Islet precursor cell (in vitro differentiated cells): ENCODE results near the gene PPP2R2B.
"Not testable (repeated sequence)": the region's sequence is repeated elsewhere in the genome, so short reads cannot be mapped to it uniquely, and the experiment has no call there.

ENCODE experiments used
- DNase-seq: peaks from one replicate; pipeline ENCODE4 v3.0.0-alpha.2; 2018

The PPP2R2B gene

DNA sequence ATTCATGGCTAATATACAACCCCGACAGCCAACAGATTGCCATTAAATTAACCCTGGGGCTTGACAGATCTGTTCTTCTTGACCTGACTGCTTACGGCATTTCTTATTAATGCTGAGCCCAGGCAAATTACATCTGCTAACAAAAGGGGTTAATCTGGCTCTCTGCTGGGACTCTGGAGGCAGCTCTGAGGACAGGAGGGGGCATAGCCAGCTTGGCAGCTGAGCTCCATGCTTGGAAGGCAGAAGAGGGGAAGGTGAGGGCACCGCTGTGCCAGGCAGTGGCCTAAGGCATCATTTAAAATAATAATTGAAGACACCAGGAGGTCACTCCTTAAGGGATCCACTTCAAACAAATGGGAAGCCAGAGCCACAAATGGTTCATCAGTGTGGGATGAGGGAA, 236.6 kb downstream of the PPP2R2B start:
- DNase-seq, result no peak

GRCh38 chr5:146640285-146640896, 238.2 kb downstream of the PPP2R2B start:
- no peak for DNase-seq

DNA sequence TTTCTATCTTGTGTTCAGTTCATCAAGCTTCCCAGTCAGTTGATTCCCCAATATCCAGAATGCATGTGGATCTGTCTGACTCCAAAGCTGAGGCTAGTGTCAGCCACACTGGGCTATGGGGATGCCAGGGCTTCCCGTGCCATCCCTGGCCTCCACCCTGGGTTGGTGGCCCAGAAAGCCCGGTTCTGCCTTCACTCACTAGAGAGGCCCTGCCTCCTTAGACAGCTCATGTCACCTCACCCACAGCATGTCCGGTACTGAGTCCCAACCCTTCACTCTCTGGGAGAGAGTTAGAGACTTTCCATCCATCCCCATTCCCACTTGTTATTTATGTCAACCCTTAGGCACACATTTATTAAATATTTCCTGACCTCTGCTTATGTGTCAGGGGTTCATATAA, 243.1 kb downstream of the PPP2R2B start:
- no peak for DNase-seq

DNA sequence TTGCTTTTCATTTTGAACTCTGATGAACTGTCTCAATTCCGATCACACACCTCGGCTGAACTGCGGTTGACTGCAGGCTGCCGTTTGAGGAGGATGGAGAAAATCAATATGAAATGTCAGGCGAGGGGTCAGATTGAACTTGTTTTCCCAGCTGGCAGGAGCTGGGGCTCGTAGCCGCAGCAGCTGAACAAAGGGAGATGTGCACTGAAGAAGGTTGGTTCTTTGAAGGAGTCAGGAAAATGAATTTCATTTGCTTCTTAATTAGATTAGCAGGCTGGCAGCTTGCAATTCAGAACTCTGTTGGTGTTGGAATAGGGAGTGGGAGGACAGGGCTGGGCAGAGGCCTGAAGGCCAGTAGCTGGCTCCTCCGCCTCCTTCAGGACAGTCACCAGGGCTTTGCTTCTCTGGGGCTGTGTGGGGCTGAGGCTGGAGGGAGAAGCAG, 245.2 kb downstream of the PPP2R2B start:
- DNase-seq, result no peak

GRCh38 chr5:146632620-146633322, 245.8 kb downstream of the PPP2R2B start:
- DNase-seq, result no peak

- DNase-seq, result no peak
Observed at GRCh38 chr5:146630472-146630871, 248.1 kb downstream of the PPP2R2B start.

GRCh38 chr5:146628950-146629349, 249.6 kb downstream of the PPP2R2B start:
- DNase-seq, result no peak

DNA sequence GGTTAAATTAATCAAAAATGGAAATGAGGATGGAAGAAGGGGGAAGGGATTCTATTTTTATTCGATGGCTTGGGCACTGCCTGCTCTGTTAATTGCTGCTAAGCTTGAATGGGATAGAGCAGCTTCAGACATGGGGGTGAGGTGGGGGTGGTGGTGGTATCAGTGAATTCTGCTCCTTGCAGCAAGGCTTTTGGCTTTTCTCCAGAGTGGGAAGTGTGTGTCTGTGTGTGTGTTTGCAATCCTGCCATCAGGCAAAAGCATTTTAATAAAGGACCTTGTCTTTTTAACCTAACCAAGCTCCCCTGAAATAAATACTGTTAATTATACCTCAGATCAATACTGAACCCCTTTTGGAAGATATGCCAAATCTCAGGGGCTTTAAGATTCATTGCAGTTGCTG, 251.6 kb downstream of the PPP2R2B start:
- DNase-seq, result no peak

- no peak for DNase-seq
Observed at GRCh38 chr5:146624179-146624578, 254.4 kb downstream of the PPP2R2B start.

- no peak for DNase-seq
Observed at GRCh38 chr5:146623666-146624065, 254.9 kb downstream of the PPP2R2B start.

DNA sequence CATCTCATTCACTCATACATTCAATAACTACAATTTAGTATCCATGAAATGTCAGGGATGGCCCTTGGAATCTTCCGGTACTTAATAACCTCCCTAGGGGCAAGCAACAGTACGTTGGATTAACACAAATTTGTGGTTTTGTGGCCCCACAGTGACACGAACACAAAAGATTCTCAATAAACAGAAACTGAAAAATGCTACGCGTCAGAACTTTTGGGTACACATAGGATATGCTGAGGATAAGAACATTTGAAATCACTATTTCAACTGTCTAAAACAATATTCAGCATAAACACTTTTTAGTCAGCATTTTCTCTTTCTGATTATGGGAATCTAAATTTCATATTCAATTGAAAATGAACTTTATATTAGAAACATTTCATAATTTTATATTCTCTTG, 255.5 kb downstream of the PPP2R2B start:
- DNase-seq, result no peak

- DNase-seq, result no peak
Observed at GRCh38 chr5:146622391-146622790, 256.2 kb downstream of the PPP2R2B start.

DNA sequence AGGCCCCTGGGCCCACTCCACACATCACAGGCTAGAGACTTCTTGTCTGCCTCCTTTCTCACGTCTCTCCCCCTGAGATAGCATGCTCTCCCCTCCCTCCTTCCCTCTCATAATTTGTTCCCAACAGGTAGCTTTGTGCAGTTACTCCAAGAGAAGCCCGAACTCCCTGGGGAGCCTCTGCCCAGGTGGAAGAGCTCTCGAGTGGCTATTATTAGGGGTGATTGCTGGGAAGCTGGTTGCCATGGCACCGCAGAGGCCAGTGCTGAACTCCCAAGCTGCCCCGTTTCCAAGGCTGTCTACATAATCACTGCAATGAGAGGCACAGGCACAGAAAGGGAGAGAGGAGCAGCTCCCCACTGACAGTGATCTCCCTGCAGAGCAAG, 257.9 kb downstream of the PPP2R2B start:
- no peak for DNase-seq

DNA sequence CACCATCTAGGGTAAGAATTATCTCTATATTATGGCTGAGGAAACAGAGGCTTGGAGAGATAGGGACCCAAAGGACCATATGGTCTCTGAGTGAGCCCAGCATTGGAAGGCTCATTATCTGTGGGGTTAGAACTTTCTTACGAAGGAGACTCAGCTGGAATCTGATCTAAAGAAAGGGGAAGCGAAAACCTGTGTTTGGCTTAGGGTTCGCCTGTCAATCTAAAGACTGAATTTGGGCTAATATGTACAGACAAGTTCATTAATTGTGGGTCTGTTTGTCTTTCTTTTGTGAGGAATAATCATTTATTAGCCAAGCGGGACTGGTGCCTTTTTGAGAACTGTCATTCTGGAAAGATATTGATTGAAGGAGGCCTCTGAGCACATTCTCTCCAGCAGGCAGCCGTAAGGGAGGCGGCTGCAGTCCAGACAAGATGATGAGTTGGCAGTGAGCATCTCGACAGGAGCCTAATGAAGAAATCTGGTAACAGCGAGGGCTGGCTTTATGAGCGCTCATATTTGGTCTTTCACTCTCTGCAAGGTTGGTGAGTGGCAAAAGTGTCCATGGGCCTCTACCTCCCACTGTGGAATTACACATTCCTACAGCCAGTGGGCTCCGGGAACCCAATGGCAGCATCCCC, 258.4 kb downstream of the PPP2R2B start:
- no peak for DNase-seq

- no peak for DNase-seq
Observed at GRCh38 chr5:146618434-146618833, 260.1 kb downstream of the PPP2R2B start.

DNA sequence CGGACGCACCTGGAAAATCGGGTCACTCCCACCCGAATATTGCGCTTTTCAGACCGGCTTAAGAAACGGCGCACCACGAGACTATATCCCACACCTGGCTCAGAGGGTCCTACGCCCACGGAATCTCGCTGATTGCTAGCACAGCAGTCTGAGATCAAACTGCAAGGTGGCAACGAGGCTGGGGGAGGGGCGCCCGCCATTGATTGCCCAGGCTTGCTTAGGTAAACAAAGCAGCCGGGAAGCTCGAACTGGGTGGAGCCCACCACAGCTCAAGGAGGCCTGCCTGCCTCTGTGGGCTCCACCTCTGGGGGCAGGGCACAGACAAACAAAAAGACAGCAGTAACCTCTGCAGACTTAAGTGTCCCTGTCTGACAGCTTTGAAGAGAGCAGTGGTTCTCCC, 268.8 kb downstream of the PPP2R2B start:
- DNase-seq, result not testable (repeated sequence)

DNA sequence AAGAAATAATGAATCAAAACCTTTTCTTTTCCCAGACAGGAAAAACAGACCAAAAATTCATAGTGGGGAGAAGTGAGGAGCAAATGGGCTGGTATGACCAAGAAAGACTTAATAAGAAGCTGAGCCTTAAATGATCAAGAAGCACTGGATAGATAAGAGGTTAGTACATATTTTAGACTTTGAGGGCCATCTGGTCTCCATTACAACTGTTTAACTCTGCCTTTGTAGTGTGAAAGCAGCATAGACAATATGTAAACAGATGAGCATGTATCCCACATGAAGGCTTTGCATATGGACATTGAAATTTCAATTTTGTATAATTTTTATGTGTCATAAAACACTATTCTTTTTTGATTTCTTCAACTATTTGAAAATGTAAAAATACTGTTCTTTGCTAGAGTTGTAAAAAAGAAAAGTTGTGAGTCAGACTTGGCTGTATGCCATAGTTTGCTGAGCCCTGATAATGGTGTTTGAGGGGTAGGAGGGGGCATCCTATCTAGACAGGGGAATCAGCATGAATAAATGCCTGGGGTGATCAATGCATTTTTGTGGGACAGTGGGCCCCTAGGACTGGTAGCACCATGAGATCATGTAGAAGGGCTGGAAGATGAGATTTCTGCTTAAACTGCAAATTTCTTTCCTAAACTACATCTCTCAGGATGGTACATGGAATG, 270.8 kb downstream of the PPP2R2B start:
- DNase-seq, result no peak

DNA sequence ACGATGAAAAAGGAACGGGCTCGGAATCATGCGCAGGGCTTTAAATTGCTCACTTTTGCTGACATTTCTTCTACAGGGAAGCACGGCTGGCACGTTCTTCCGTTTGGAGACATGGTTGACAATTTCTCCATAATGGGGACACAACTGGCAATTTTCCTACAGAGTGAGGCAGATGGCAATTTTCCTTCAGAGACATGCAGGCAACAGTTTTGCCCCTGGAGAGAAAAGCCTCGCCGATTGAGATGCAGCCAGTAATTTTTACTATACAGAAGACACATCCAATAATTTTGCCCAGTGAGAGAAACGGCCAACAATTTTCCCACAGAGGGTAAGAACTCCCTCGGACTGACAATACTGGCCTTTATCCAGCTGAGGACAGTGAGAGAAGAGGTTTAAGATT, 271.7 kb downstream of the PPP2R2B start:
- DNase-seq, result no peak

DNA sequence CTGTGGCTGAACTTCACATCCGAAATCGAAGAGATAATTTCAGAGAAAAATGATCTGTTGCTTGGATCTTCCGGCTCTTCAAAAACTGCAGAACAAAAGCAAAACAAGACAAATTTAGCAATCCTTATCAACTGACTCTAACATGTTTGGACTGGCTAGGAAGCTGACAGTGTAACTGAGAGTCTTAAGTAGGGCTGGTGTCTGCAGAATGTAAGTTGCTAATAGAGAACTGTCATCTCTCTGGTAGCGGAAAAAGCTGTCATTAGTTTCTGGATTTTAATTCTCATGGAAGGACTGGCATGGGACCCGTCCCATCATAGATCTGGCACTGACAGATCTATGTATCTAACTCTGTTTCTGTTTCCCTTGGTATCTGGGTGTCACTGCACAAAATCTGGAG, 278.2 kb downstream of the PPP2R2B start:
- no peak for DNase-seq

DNA sequence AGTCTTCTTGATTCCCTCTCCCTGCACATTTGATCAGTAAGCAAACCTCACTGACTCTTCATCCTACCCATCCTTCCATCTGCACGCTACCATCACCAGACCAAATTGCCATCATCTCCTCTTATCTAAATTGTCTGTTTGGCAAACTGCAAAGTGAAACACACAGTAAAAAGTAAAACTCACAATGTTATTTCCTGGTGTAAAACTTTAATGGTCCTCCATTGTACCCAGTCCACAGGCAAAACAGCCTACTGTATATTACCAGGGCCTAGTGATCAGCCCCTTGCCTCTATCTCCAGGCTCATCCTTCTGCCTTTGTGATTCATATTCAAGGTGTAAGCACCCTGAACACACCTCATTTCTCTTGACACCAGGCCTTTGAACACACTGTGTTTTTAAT, 279.3 kb downstream of the PPP2R2B start:
- no peak for DNase-seq

DNA sequence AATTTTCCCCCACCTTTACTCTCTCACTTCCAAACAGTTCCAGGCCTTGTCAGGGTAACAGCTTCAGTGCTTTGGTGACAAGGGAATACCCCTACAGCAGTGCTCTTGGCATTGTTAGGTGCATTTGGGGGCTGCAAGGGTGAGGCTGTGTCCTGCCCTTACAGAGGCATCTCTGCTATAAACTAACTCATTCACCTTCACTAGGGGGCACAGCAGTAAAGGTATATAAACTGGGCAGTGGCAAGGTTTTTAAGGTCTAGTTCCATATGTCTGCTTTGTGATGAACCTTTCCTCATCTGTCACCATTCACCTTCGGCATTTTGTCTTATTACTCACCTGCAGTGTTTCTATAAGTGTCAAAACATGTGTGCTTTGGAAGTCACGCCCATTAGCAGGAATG, 283.5 kb downstream of the PPP2R2B start:
- no peak for DNase-seq

DNA sequence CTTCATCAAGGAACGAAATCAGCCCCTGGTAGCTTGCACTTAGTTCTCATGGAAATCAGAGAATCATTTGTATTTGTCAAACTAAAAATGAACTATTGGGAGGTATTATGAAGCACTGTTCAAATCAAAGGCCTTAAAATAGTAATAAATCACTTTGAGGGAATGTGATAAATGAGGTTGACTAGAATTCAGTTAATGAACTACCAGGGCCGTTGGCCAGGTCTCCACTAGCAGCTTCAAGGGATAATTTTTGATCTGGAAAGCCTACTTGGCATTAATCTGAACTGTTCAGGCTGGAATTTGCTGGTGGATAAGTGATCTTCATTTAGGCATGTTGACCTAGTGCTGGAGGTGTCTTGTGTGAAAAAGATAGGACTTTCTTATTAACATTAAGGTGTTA, 286.2 kb downstream of the PPP2R2B start:
- no peak for DNase-seq

- DNase-seq, result no peak
Observed at GRCh38 chr5:146589028-146589345, 289.6 kb downstream of the PPP2R2B start.
